Activated T-cell treated with anti-CD3 and anti-CD28 coated beads, Interleukin-2, amount 50 U/mL, for 72 hours (primary cell): ENCODE measurements around the gene CPNE5. TPM values are rescaled to one million over a fixed set of nuclear protein-coding genes. Genes with fewer than 3 reads are reported as not detected.

Experiments used
- ATAC-seq, 2 donors: fragments of 150-1000 bp; cut with Tn5 transposase; replicated peaks in 1 of 2; 2 replicates each; pipeline ENCODE4 v1.10.0; 2021; ENCODE audit warnings: moderate library complexity in 2 of 2, mild to moderate bottlenecking in 1 of 2
- DNase-seq, 2 donors: peaks; one replicate each; pipeline ENCODE4 v3.0.0; 2021 to 2022; ENCODE audit warnings: mixed read lengths in 1 of 2
- H3K27ac Mint-ChIP-seq: one replicate; pipeline ENCODE4 v1.8.0; 2022; ENCODE audit warnings: mild to moderate bottlenecking, moderate library complexity, mixed read lengths
- H3K27me3 Mint-ChIP-seq: one replicate; pipeline ENCODE4 v1.8.0; 2022; ENCODE audit warnings: low read depth, mixed read lengths
- H3K36me3 Mint-ChIP-seq, 2 donors: one replicate each; pipeline ENCODE4 v1.8.0; 2022; ENCODE audit warnings: mixed read lengths in 2 of 2, mild to moderate bottlenecking in 1 of 2; ENCODE audit not compliant: insufficient read depth in 2 of 2
- H3K4me1 Mint-ChIP-seq: one replicate; pipeline ENCODE4 v1.8.0; 2022; ENCODE audit warnings: low read depth, mixed read lengths
- H3K4me3 Mint-ChIP-seq, 2 donors: one replicate each; pipeline ENCODE4 v1.8.0; 2022; ENCODE audit warnings: mild to moderate bottlenecking in 2 of 2, mixed read lengths in 2 of 2, moderate library complexity in 2 of 2
- H3K9me3 Mint-ChIP-seq, 2 donors: one replicate each; pipeline ENCODE4 v1.8.0; 2022; ENCODE audit warnings: mixed read lengths in 2 of 2
- total RNA-seq, 2 donors: library from RNA; stranded (reverse); gene quantifications; one replicate each; pipeline ENCODE4 v1.2.3, GENCODE V29; 2022

Gene CPNE5
- total RNA-seq, 2 donors from 2014 or later: 0.48 to 2.6 TPM

GRCh38 chr6:36837686-36838085 lies 1.6 kb downstream of the CPNE5 start:
- Mint-ChIP-seq H3K9me3 (no peaks in the 10 kb centered on the region), H3K4me1 (peaks cover 16% of the 10 kb centered on the region)

DNA sequence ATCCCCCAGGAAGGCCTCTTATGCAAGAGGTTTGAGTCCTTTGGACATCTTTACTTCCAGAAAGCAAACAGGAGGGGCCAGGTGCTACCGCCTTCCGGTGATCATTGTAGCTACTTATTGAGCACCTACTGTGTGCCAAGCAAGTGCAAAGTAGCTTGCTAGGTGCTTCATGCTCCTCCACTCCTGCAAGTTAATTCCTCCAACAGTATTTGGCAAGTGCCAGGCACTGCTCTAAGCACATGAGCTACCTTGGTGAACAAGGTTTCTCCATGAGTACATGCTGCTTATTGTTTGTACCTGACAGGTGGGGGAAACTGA lies 2.3 kb downstream of the CPNE5 start:
- Mint-ChIP-seq H3K27me3 (peaks cover 50% of the 10 kb centered on the region), H3K9me3 (no peaks in the 10 kb centered on the region), H3K4me1 (peaks cover 16% of the 10 kb centered on the region), H3K27ac (no peak overlapping the region), H3K36me3 (no peaks in the 10 kb centered on the region), H3K4me3 (no peak overlapping the region)
- DNase-seq (no peak), ATAC-seq (no peak)

More at GRCh38 chr6:36837686-36838085, 1.6 kb downstream of the CPNE5 start:
- Mint-ChIP-seq H3K27me3 (peaks cover 50% of the 10 kb centered on the region), H3K4me3 (no peak overlapping the region), H3K36me3 (no peaks in the 10 kb centered on the region), H3K27ac (no peak overlapping the region)
- ATAC-seq (no peak), DNase-seq (no peak)

DNA sequence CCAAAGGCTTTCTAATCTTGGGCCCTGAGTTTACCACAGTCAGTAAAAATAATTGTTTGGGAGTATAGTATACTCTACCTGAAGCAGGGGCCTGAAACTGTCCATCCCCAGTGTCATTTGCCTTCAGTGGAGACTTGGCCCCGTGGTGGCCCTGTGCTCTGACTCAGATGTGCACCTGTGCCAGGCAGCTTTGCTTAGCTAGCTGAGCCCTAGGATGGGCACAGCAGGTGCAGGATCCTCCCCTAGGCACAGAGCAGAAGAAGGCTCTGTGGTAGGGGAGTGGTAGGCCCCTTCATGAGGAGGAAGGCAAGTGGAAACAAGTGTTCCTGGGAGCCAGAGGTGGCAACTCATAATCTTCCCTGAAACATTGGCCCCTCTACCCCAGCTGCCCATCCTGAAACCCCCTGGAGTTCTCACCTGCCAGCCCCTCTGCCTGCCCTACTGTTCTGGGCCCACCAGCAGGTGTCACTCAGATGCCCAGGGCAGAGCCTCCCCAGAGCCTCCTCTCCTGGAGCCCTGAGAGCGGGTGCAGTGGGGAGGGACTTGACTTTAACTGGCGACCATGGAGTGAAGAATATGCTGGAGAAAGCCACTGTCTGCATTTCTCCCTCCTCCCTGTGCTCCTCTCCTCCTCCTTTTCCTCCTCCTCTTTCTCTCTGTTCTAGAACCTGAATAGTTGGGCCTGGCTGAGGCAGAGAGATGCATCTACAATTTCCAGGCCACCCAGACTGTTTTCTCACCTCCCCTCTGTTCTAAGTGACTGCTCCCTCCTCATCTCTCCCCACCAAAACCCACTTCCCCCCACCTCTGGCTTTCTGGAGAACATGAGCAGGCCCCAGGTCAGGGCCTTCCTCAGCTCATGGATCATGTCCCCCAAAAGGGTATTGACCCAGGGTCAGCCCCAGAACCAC lies 2.9 kb downstream of the CPNE5 start:
- DNase-seq: no peak
- ATAC-seq: no peak
- H3K36me3 Mint-ChIP-seq: no peaks in the 10 kb centered on the region
- peaks cover 16% of the 10 kb centered on the region for H3K4me1 Mint-ChIP-seq
- peaks cover 50% of the 10 kb centered on the region for H3K27me3 Mint-ChIP-seq
- H3K4me3 Mint-ChIP-seq: no peak overlapping the region
- H3K9me3 Mint-ChIP-seq: no peaks in the 10 kb centered on the region
- no peak overlapping the region for H3K27ac Mint-ChIP-seq

DNA sequence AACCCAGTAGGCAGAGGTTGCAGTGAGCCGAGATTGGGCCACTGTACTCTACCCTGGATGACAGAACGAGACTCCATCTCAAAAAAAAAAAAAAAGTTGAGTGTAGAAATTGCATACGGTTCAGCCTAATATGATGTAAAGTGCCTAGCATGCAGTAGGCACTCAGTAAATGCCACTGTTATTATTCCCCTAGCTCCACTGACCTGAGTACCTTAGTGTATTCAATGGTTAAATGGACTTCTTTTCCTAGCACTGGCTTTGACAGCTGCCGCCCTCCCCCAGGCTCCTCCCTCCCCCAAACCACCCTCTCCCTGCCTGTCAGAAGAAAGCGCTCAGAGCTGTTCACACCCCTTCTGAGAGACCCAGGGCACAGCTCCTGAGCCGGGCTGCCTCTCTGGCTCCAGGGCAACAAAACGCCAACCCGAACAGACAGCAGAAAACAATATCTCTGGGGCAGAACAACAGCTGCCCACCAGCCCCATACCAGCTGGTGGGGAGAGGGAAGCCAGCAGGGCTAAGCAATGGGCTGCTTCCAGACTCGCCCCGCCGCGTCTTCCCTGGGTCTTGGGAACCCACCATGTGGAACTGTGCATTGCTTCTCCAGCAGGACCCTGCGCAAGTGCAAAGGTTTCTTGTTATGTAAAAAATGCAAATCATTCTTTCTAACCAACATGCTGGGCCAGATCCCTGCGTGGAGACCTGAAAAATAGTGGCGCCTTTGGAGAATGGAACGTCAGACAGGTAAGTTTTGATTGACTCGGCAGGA lies 4.5 kb downstream of the CPNE5 start:
- no peaks in the 10 kb centered on the region for H3K36me3 Mint-ChIP-seq
- H3K9me3 Mint-ChIP-seq: no peaks in the 10 kb centered on the region
- H3K4me3 Mint-ChIP-seq: no peak overlapping the region
- H3K27ac Mint-ChIP-seq: no peak overlapping the region
- DNase-seq: no peak
- H3K4me1 Mint-ChIP-seq: peaks cover 5% of the 10 kb centered on the region
- no peak for ATAC-seq
- H3K27me3 Mint-ChIP-seq: peaks cover 35% of the 10 kb centered on the region

- Mint-ChIP-seq H3K4me3 (no peak overlapping the region), H3K9me3 (no peaks in the 10 kb centered on the region), H3K27ac (no peak overlapping the region), H3K4me1 (peaks cover under 1% of the 10 kb centered on the region), H3K27me3 (peaks cover 25% of the 10 kb centered on the region), H3K36me3 (no peaks in the 10 kb centered on the region)
- DNase-seq (no peak), ATAC-seq (no peak)
Measured at GRCh38 chr6:36833182-36833789, 6.0 kb downstream of the CPNE5 start.

DNA sequence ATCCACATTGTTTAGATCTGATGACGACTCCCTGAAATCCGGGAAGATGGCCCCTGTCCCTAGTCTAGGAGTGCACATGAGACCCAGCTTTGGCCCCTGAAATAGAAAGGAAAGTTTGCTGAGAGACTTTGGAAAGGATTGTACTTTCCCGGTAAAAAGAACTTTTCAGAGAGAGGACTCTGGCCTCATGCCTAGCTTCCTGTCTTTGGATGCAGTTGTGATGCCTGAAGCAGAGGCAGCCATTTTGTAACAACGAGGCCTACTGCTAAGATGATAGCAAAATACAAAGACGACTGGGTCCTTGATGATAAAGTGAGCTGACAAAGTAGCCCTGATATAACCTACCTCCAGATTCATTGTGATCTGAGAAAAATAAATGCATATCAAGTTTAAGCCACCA lies 6.9 kb downstream of the CPNE5 start:
- peaks cover 17% of the 10 kb centered on the region for H3K27me3 Mint-ChIP-seq
- ATAC-seq (no peak), DNase-seq (no peak)
- no peak overlapping the region for H3K4me3 Mint-ChIP-seq
- no peaks in the 10 kb centered on the region for H3K9me3 Mint-ChIP-seq
- no peaks in the 10 kb centered on the region for H3K36me3 Mint-ChIP-seq
- H3K27ac Mint-ChIP-seq: no peak overlapping the region
- H3K4me1 Mint-ChIP-seq: peaks cover 7% of the 10 kb centered on the region

GRCh38 chr6:36830577-36830976 lies 8.7 kb downstream of the CPNE5 start:
- Mint-ChIP-seq H3K9me3 (no peaks in the 10 kb centered on the region), H3K4me3 (no peak overlapping the region), H3K4me1 (peaks cover 12% of the 10 kb centered on the region), H3K27ac (no peak overlapping the region), H3K36me3 (no peaks in the 10 kb centered on the region), H3K27me3 (peaks cover 11% of the 10 kb centered on the region)
- ATAC-seq: no peak
- no peak for DNase-seq

- no peaks in the 10 kb centered on the region for H3K36me3 Mint-ChIP-seq
- ATAC-seq (no peak), DNase-seq (no peak)
- H3K4me3 Mint-ChIP-seq: no peak overlapping the region
- H3K4me1 Mint-ChIP-seq: peaks cover 12% of the 10 kb centered on the region
- H3K27ac Mint-ChIP-seq: no peak overlapping the region
- H3K9me3 Mint-ChIP-seq: no peaks in the 10 kb centered on the region
- H3K27me3 Mint-ChIP-seq: peaks cover 8% of the 10 kb centered on the region
Measured at GRCh38 chr6:36829919-36830544, 9.2 kb downstream of the CPNE5 start.

DNA sequence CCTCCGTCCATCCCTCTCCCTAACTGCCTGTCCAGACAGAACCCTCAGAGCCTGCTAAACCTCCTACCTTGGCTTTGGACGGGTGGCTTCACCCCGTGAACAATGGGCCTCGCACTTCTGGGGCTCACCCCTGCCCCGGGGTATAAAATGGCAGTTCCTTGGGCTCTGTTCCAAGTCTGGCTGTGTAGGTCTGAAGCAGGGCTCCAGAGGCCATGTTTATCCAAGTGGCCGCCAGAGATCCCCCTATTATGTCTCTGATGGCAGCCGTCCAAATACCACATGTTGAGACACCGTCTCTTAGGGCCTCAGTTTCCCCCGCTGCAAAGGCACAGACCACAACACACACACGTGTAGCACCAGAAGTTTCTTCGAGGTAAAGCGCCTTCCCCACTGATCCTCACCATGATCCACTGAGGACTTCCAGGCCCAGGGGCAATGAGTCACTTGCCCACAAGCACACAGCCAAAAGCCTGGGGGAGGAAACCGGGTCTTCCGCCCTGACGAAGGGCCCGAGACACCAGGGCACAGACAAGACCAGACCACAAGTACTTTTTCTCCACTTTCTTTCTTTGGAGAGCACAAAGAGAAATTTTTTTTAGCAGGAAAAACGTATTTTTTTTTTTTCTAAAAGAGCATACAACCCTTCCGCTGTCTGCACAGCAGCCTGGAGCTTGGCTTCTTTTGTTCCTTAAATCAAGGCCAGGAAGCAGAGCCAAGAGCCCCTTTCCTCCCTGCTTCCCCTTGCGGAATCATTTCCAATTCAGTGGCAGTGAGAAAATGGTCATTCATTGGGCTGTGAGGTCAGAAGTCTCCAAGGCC lies 11.8 kb downstream of the CPNE5 start:
- H3K9me3 Mint-ChIP-seq: no peaks in the 10 kb centered on the region
- H3K4me3 Mint-ChIP-seq: peak overlapping the region in 1 of 2 donors; percentile 22
- H3K27ac Mint-ChIP-seq: no peak overlapping the region
- ATAC-seq (peak in 1 of 2 donors; percentile 76), DNase-seq (peak in 1 of 2 donors; percentile 35)
- peaks cover 12% of the 10 kb centered on the region for H3K4me1 Mint-ChIP-seq
- H3K36me3 Mint-ChIP-seq: no peaks in the 10 kb centered on the region
- H3K27me3 Mint-ChIP-seq: peaks cover 5% of the 10 kb centered on the region

- DNase-seq (no peak), ATAC-seq (no peak)
- H3K27ac Mint-ChIP-seq: no peak overlapping the region
- H3K4me1 Mint-ChIP-seq: peaks cover 12% of the 10 kb centered on the region
- H3K36me3 Mint-ChIP-seq: no peaks in the 10 kb centered on the region
- peaks cover 5% of the 10 kb centered on the region for H3K27me3 Mint-ChIP-seq
- H3K4me3 Mint-ChIP-seq: no peak overlapping the region
- H3K9me3 Mint-ChIP-seq: no peaks in the 10 kb centered on the region
Measured at GRCh38 chr6:36826520-36827227, 12.6 kb downstream of the CPNE5 start.

GRCh38 chr6:36825994-36826393 lies 13.2 kb downstream of the CPNE5 start:
- DNase-seq: no peak
- Mint-ChIP-seq H3K27ac (no peak overlapping the region), H3K36me3 (no peaks in the 10 kb centered on the region), H3K9me3 (no peaks in the 10 kb centered on the region), H3K27me3 (peaks cover 5% of the 10 kb centered on the region), H3K4me1 (peaks cover 12% of the 10 kb centered on the region), H3K4me3 (no peak overlapping the region)
- no peak for ATAC-seq

DNA sequence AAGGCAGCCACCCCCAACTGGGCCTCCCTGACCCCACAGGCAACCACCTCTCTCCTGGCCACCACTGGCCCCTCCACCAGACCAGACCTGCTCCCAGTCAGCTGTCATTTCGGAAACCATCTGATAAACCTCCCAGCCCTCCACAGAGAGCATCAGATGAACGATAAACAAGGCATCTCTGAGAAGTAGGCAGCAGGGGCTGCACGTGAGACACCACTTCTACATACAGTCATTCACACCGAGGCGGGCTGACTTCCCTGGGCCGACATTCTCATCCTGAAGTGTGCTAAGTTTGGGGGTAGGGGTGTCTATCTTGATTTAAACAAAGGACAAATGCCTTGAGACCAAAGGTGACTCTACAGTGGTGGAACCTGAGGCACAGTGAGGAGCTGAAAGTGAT lies 13.8 kb downstream of the CPNE5 start:
- H3K36me3 Mint-ChIP-seq: no peaks in the 10 kb centered on the region
- no peak for DNase-seq
- ATAC-seq: no peak
- H3K27me3 Mint-ChIP-seq: peaks cover 5% of the 10 kb centered on the region
- H3K4me3 Mint-ChIP-seq: no peak overlapping the region
- no peak overlapping the region for H3K27ac Mint-ChIP-seq
- H3K9me3 Mint-ChIP-seq: no peaks in the 10 kb centered on the region
- H3K4me1 Mint-ChIP-seq: peaks cover 12% of the 10 kb centered on the region
